Endothelial cell of umbilical vein (primary cell): ENCODE results near the gene ARHGEF33. TPM values are rescaled to one million over a fixed set of nuclear protein-coding genes. Genes with fewer than 3 reads are reported as not detected.

Experiments used
- BruUV-seq: library from RNA; stranded (reverse); fragments of 400-500 nt; replicated peaks from 2 replicates; lab custom pipeline; 2021; lab: Mats Ljungman, UMichigan
- CTCF ChIA-PET: fragments of 300-600, 350-600 bp; sonication (Branson Sonifier 250); formaldehyde crosslinking; loops from one replicate; lab custom pipeline; 2021; ENCODE audit warnings: antibody characterized with exemption, inconsistent platforms; lab: Charles Lee
- POLR2A ChIA-PET: fragments of 300-600, 350-600 bp; sonication (Branson Sonifier 250); formaldehyde crosslinking; loops from one replicate; lab custom pipeline; 2021; ENCODE audit warnings: antibody characterized with exemption, inconsistent platforms; lab: Charles Lee
- DNase-seq: peaks from one replicate; pipeline ENCODE4 v3.0.0-alpha.2; 2011; ENCODE audit warnings: low read depth, low spot score
- FAIRE-seq: peaks from 2 replicates; lab custom pipeline; 2011; peaks lifted over from hg19 to GRCh38; lab: Jason Lieb, UNC
- H2AFZ ChIP-seq: 2 replicates; pipeline ENCODE4 v1.6.0; 2012; ENCODE audit warnings: low read depth, low read length, control low read depth, inconsistent platforms
- H3K27ac ChIP-seq: 2 replicates; pipeline ENCODE4 v1.5.1; 2011; ENCODE audit warnings: low read depth, mild to moderate bottlenecking, control low read depth, low read length, moderate library complexity; ENCODE audit not compliant: insufficient read depth
- H3K27me3 ChIP-seq, 2 experiments: 2 replicates each; pipeline versions ENCODE4 v1.6.0 to v1.6.1; 2011; ENCODE audit warnings: low read length in 2 of 2, mixed read lengths in 1 of 2; ENCODE audit not compliant: control insufficient read depth in 2 of 2, insufficient read depth in 2 of 2
- H3K36me3 ChIP-seq, 2 experiments: 2 replicates in 1 of 2; 3 replicates in 1 of 2; pipeline ENCODE4 v1.5.1; 2011; ENCODE audit warnings: low read length in 2 of 2, mild to moderate bottlenecking in 1 of 2, moderate library complexity in 1 of 2; ENCODE audit not compliant: control insufficient read depth in 2 of 2, insufficient read depth in 2 of 2; ENCODE audit errors: extremely low read depth in 1 of 2
- H3K4me1 ChIP-seq: 3 replicates; pipeline ENCODE4 v1.5.1; 2011; ENCODE audit warnings: mild to moderate bottlenecking, low read length; ENCODE audit not compliant: control insufficient read depth, insufficient read depth; ENCODE audit errors: extremely low read depth
- H3K4me2 ChIP-seq: 2 replicates; pipeline ENCODE4 v1.6.1; 2011; ENCODE audit warnings: low read length, control low read depth, mixed read lengths; ENCODE audit not compliant: insufficient read depth
- H3K4me3 ChIP-seq, 3 experiments: fragments of 200-600 bp in 1 of 3; sonication (generic), shearing (Covaris generic) in 1 of 3; replicated peaks in 1 of 3; 2 replicates each; pipeline ENCODE4 v1.5.1; 2011 to 2016; ENCODE audit warnings: control low read depth in 3 of 3, low read length in 3 of 3, mild to moderate bottlenecking in 2 of 3, inconsistent platforms in 1 of 3, low read depth in 1 of 3, moderate library complexity in 1 of 3; ENCODE audit not compliant: insufficient read depth in 1 of 3
- H3K79me2 ChIP-seq: 2 replicates; pipeline ENCODE4 v1.6.0; 2012; ENCODE audit warnings: low read length, inconsistent platforms; ENCODE audit not compliant: control insufficient read depth, insufficient read depth
- H3K9ac ChIP-seq: replicated peaks from 2 replicates; pipeline ENCODE3; 2011; ENCODE audit warnings: low read length, control low read depth; ENCODE audit not compliant: insufficient read depth; ENCODE audit errors: extremely low read depth
- H3K9me1 ChIP-seq: replicated peaks from 3 replicates; pipeline ENCODE4 v1.6.0; 2011; ENCODE audit warnings: mild to moderate bottlenecking, low read length; ENCODE audit not compliant: control insufficient read depth, insufficient read depth; ENCODE audit errors: extremely low read depth
- H3K9me3 ChIP-seq: replicated peaks from 2 replicates; pipeline ENCODE4 v1.5.1; 2012; ENCODE audit warnings: low read length, inconsistent platforms; ENCODE audit not compliant: control insufficient read depth, insufficient read depth
- H4K20me1 ChIP-seq: replicated peaks from 2 replicates; pipeline ENCODE3; 2011; ENCODE audit warnings: mild to moderate bottlenecking, low read length; ENCODE audit not compliant: control insufficient read depth, insufficient read depth; ENCODE audit errors: extremely low read depth
- EZH2 ChIP-seq: IDR thresholded peaks from 2 replicates; pipeline ENCODE4 v1.6.1; 2012; ENCODE audit warnings: borderline replicate concordance, low read depth, mild to moderate bottlenecking, moderate library complexity, low read length, inconsistent platforms; ENCODE audit not compliant: severe bottlenecking
- FOS ChIP-seq: IDR thresholded peaks from 2 replicates; pipeline ENCODE4 v1.6.1; 2011; ENCODE audit warnings: mild to moderate bottlenecking, low read length, moderate library complexity, borderline replicate concordance; ENCODE audit not compliant: insufficient read depth
- GATA2 ChIP-seq: IDR thresholded peaks from 2 replicates; pipeline ENCODE4 v1.7.0; 2011; ENCODE audit warnings: low read depth, mild to moderate bottlenecking, moderate library complexity, mixed read lengths, low read length; ENCODE audit not compliant: insufficient read length, insufficient read depth
- JUN ChIP-seq: IDR thresholded peaks from 2 replicates; pipeline ENCODE4 v1.6.1; 2011; ENCODE audit warnings: borderline replicate concordance, low read depth; ENCODE audit not compliant: insufficient read length, insufficient read depth
- MYC ChIP-seq: IDR thresholded peaks from one replicate; pipeline ENCODE4 v1.6.1; 2011; ENCODE audit warnings: mild to moderate bottlenecking, low read depth, low read length
- POLR2A ChIP-seq: IDR thresholded peaks from 2 replicates; pipeline ENCODE4 v1.6.1; 2012; ENCODE audit warnings: low read depth, mild to moderate bottlenecking, control low read depth, low read length
- POLR2AphosphoS5 ChIP-seq: IDR thresholded peaks from 2 replicates; pipeline ENCODE4 v1.6.1; 2012; ENCODE audit warnings: low read depth, mild to moderate bottlenecking, control low read depth, low read length, moderate library complexity; ENCODE audit not compliant: insufficient read depth
- dilution Hi-C: fragments of 300-500 bp; cut with MboI; formaldehyde crosslinking; loops from one replicate; pipeline ENCODE4 v1.15.0; 2019; ENCODE audit warnings: low sequenced_read_pairs; ENCODE audit not compliant: extremely low pct_ligation_motif_present
- intact Hi-C: fragments of 100-400 bp; cut with micrococcal nuclease; formaldehyde crosslinking; loops from one replicate; pipeline ENCODE4 v1.10.0; 2022
- polyA plus RNA-seq, 4 experiments: library from polyadenylated mRNA; depleted of rRNA in 3 of 4; stranded (reverse) in 3 of 4; unstranded in 1 of 4; fragments of >200 nt; gene quantifications; 2 replicates each; pipeline versions ENCODE4 v1.2.1 to v1.2.3, GENCODE V29; 2011 to 2012; ENCODE audit warnings: missing spikeins in 1 of 4
- total RNA-seq: library from RNA; stranded (reverse); gene quantifications from 2 replicates; pipeline ENCODE4 v1.2.3, GENCODE V29; 2021
- TF ChIP-seq, protein P1 (sequence below), 2 donors: IDR thresholded peaks; 1 replicate in 1 of 2; 2 replicates in 1 of 2; pipeline ENCODE4 v1.5.1; 2011; ENCODE audit warnings: low read length in 2 of 2, mild to moderate bottlenecking in 2 of 2, moderate library complexity in 2 of 2, control low read depth in 1 of 2, inconsistent platforms in 1 of 2, low read depth in 1 of 2; ENCODE audit not compliant: insufficient read depth in 1 of 2; ENCODE audit errors: extremely low read depth in 1 of 2
- TF ChIP-seq, protein P2 (sequence below): IDR thresholded peaks from 2 replicates; pipeline ENCODE4 v1.6.1; 2011; ENCODE audit not compliant: insufficient read depth, insufficient read length

The ARHGEF33 gene
- total and polyA plus RNA-seq, 2 donors (not counting 3 experiments of a cell fraction or from before 2014, with no cell fraction given) = 0.15 to 0.18 TPM

GRCh38 chr2:38959466-38959865 is 69.8 kb downstream of the ARHGEF33 start:
- Histone ChIP-seq H3K4me3 (no peak overlapping the region), H4K20me1 (no peaks in the 10 kb centered on the region), H3K9me3 (no peaks in the 10 kb centered on the region), H3K4me1 (peaks cover 4% of the 10 kb centered on the region), H2AFZ (peak overlapping the region; percentile 95), H3K36me3 (no peaks in the 10 kb centered on the region), H3K9ac (no peak overlapping the region), H3K4me2 (no peak overlapping the region), H3K9me1 (no peaks in the 10 kb centered on the region), H3K79me2 (no peaks in the 10 kb centered on the region), H3K27me3 (peaks cover 4 to 9% of the 10 kb centered on the region in 2 experiments), H3K27ac (no peak overlapping the region)
- CTCF ChIA-PET = interaction anchor here (0.9 to 3.5 kb wide), 5 partner anchors 10 to 270 kb away, joined by 4 to 38 read pairs (median 6); no protein-coding TSS in a partner anchor
- intact Hi-C loops = no loop called here
- BruUV-seq = no TSS peak
- POLR2A ChIA-PET = interaction anchor here (1.7 kb wide), 1 partner anchor 12 kb away, joined by 6 read pairs; no protein-coding TSS in a partner anchor
- FAIRE-seq (peak; percentile 18), DNase-seq (no peak)
- TF ChIP-seq MYC = no peak
- TF ChIP-seq, protein P1, sequence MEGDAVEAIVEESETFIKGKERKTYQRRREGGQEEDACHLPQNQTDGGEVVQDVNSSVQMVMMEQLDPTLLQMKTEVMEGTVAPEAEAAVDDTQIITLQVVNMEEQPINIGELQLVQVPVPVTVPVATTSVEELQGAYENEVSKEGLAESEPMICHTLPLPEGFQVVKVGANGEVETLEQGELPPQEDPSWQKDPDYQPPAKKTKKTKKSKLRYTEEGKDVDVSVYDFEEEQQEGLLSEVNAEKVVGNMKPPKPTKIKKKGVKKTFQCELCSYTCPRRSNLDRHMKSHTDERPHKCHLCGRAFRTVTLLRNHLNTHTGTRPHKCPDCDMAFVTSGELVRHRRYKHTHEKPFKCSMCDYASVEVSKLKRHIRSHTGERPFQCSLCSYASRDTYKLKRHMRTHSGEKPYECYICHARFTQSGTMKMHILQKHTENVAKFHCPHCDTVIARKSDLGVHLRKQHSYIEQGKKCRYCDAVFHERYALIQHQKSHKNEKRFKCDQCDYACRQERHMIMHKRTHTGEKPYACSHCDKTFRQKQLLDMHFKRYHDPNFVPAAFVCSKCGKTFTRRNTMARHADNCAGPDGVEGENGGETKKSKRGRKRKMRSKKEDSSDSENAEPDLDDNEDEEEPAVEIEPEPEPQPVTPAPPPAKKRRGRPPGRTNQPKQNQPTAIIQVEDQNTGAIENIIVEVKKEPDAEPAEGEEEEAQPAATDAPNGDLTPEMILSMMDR (IDR thresholded peaks at IDR 0.05; ENCODE audit: extremely low read depth in 1 of 2, insufficient read depth in 1 of 2, low read depth in 1 of 2, low read length in 2 of 2) = no peak
- TF ChIP-seq POLR2A = no peak
- no peak for TF ChIP-seq GATA2
- no peak for TF ChIP-seq FOS
- TF ChIP-seq POLR2AphosphoS5 = no peak
- no peak for TF ChIP-seq EZH2
- TF ChIP-seq, protein P2, sequence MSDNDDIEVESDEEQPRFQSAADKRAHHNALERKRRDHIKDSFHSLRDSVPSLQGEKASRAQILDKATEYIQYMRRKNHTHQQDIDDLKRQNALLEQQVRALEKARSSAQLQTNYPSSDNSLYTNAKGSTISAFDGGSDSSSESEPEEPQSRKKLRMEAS = no peak
- TF ChIP-seq JUN = no peak
- dilution Hi-C loops = no loop called here
